ENCODE results near the gene GALK2. TPM values are rescaled to one million over a fixed set of nuclear protein-coding genes. Genes with fewer than 3 reads are reported as not detected.
"Not testable (repeated sequence)": the region's sequence is repeated elsewhere in the genome, so short reads cannot be mapped to it uniquely, and the experiment has no call there.

GALK2 gene
- total RNA-seq, 1 experiment from 2014 or later, result 43.7 TPM

- no peak for DNase-seq (ENCODE audit: extremely low read depth, low read depth)
These were observed 14.0 kb upstream of the GALK2 start for GRCh38 chr15:49155834-49156627.

- DNase-seq (ENCODE audit: extremely low read depth, low read depth), result no peak
These were observed 6.4 kb upstream of the GALK2 start for GRCh38 chr15:49163678-49164077.

- DNase-seq (ENCODE audit: extremely low read depth, low read depth), result no peak
These were observed 5.2 kb upstream of the GALK2 start for GRCh38 chr15:49164865-49165264.

- DNase-seq (ENCODE audit: extremely low read depth, low read depth), result no peak
These were observed 2.0 kb upstream of the GALK2 start for GRCh38 chr15:49168016-49168415.

GRCh38 chr15:49171790-49172189, 1.7 kb downstream of the GALK2 start:
- DNase-seq (ENCODE audit: extremely low read depth, low read depth), result no peak

- no peak for DNase-seq (ENCODE audit: extremely low read depth, low read depth)
These were observed 4.9 kb downstream of the GALK2 start for GRCh38 chr15:49174902-49175301.

- DNase-seq (ENCODE audit: extremely low read depth, low read depth), result not testable (repeated sequence)
These were observed 5.7 kb downstream of the GALK2 start for GRCh38 chr15:49175582-49176397.

- DNase-seq (ENCODE audit: extremely low read depth, low read depth), result no peak
These were observed 8.4 kb downstream of the GALK2 start for GRCh38 chr15:49178497-49178896.

GRCh38 chr15:49179433-49180190, 9.6 kb downstream of the GALK2 start:
- no peak for DNase-seq (ENCODE audit: extremely low read depth, low read depth)

GRCh38 chr15:49182128-49182527, 12.1 kb downstream of the GALK2 start:
- DNase-seq (ENCODE audit: extremely low read depth, low read depth), result no peak

GRCh38 chr15:49183741-49184140, 13.7 kb downstream of the GALK2 start:
- not testable (repeated sequence) for DNase-seq (ENCODE audit: extremely low read depth, low read depth)

- no peak for DNase-seq (ENCODE audit: extremely low read depth, low read depth)
These were observed 15.4 kb downstream of the GALK2 start for GRCh38 chr15:49185473-49185872.

GRCh38 chr15:49187549-49188245, 17.6 kb downstream of the GALK2 start:
- DNase-seq (ENCODE audit: extremely low read depth, low read depth), result no peak

GRCh38 chr15:49188933-49189332, 18.9 kb downstream of the GALK2 start:
- DNase-seq (ENCODE audit: extremely low read depth, low read depth), result no peak

GRCh38 chr15:49189631-49190030, 19.6 kb downstream of the GALK2 start:
- no peak for DNase-seq (ENCODE audit: extremely low read depth, low read depth)

- no peak for DNase-seq (ENCODE audit: extremely low read depth, low read depth)
These were observed 20.5 kb downstream of the GALK2 start for GRCh38 chr15:49190586-49190985.

- DNase-seq (ENCODE audit: extremely low read depth, low read depth), result no peak
These were observed 21.8 kb downstream of the GALK2 start for GRCh38 chr15:49191892-49192291.

- no peak for DNase-seq (ENCODE audit: extremely low read depth, low read depth)
These were observed 26.8 kb downstream of the GALK2 start for GRCh38 chr15:49196856-49197255.

- no peak for DNase-seq (ENCODE audit: extremely low read depth, low read depth)
These were observed 29.6 kb downstream of the GALK2 start for GRCh38 chr15:49199666-49200065.

- DNase-seq (ENCODE audit: extremely low read depth, low read depth), result no peak
These were observed 30.3 kb downstream of the GALK2 start for GRCh38 chr15:49200347-49200746.

- not testable (repeated sequence) for DNase-seq (ENCODE audit: extremely low read depth, low read depth)
These were observed 38.1 kb downstream of the GALK2 start for GRCh38 chr15:49208102-49208501.
